Osteocyte (in vitro differentiated cells): Measurements from ENCODE around the gene EIPR1. TPM values are rescaled to one million over a fixed set of nuclear protein-coding genes. Genes with fewer than 3 reads are reported as not detected.

ENCODE experiments used
- DNase-seq: peaks from one replicate; pipeline ENCODE4 v3.0.0; 2021; ENCODE audit warnings: mixed read lengths; ENCODE audit not compliant: unreplicated experiment; ENCODE audit errors: extremely low spot score
- H3K27ac Mint-ChIP-seq: one replicate; pipeline ENCODE4 v1.8.0; 2021; ENCODE audit warnings: mild to moderate bottlenecking, mixed read lengths; ENCODE audit not compliant: unreplicated experiment
- H3K27me3 Mint-ChIP-seq: one replicate; pipeline ENCODE4 v1.8.0; 2021; ENCODE audit warnings: mixed read lengths; ENCODE audit not compliant: unreplicated experiment
- H3K36me3 Mint-ChIP-seq: one replicate; pipeline ENCODE4 v1.8.0; 2021; ENCODE audit warnings: mixed read lengths; ENCODE audit not compliant: unreplicated experiment
- H3K4me1 Mint-ChIP-seq: one replicate; pipeline ENCODE4 v1.8.0; 2021; ENCODE audit warnings: mixed read lengths; ENCODE audit not compliant: unreplicated experiment
- H3K4me3 Mint-ChIP-seq: one replicate; pipeline ENCODE4 v1.8.0; 2021; ENCODE audit warnings: mild to moderate bottlenecking, moderate library complexity, mixed read lengths; ENCODE audit not compliant: unreplicated experiment
- H3K9me3 Mint-ChIP-seq: one replicate; pipeline ENCODE4 v1.8.0; 2021; ENCODE audit warnings: mixed read lengths; ENCODE audit not compliant: unreplicated experiment
- CTCF ChIP-seq: fragments of 200-600 bp; sonication (generic); IDR thresholded peaks from 2 replicates; pipeline ENCODE4 v1.5.0; 2021; ENCODE audit warnings: antibody characterized with exemption, mild to moderate bottlenecking, moderate library complexity
- total RNA-seq: library from RNA; stranded (reverse); gene quantifications from 2 replicates; pipeline ENCODE4 v1.2.1, GENCODE V29; 2021

The EIPR1 gene
- total RNA-seq, 1 donor from 2014 or later: 19.9 TPM

- peaks cover 15% of the 10 kb centered on the region for H3K36me3 Mint-ChIP-seq
Measured at GRCh38 chr2:3325458-3326181, 52.0 kb downstream of the EIPR1 start.

GRCh38 chr2:3324404-3325281, 53.0 kb downstream of the EIPR1 start:
- no peak overlapping the region for H3K27ac Mint-ChIP-seq
- TF ChIP-seq CTCF: no peak
- DNase-seq: no peak
- no peaks in the 10 kb centered on the region for H3K9me3 Mint-ChIP-seq
- no peaks in the 10 kb centered on the region for H3K27me3 Mint-ChIP-seq
- H3K4me1 Mint-ChIP-seq: no peaks in the 10 kb centered on the region
- peaks cover 8% of the 10 kb centered on the region for H3K36me3 Mint-ChIP-seq
- no peak overlapping the region for H3K4me3 Mint-ChIP-seq

More at GRCh38 chr2:3325458-3326181, 52.0 kb downstream of the EIPR1 start:
- TF ChIP-seq CTCF: no peak
- no peak overlapping the region for H3K27ac Mint-ChIP-seq
- H3K4me1 Mint-ChIP-seq: no peaks in the 10 kb centered on the region
- H3K9me3 Mint-ChIP-seq: no peaks in the 10 kb centered on the region
- DNase-seq: no peak
- no peak overlapping the region for H3K4me3 Mint-ChIP-seq
- no peaks in the 10 kb centered on the region for H3K27me3 Mint-ChIP-seq

GRCh38 chr2:3324036-3324386, 53.6 kb downstream of the EIPR1 start:
- no peaks in the 10 kb centered on the region for H3K4me1 Mint-ChIP-seq
- TF ChIP-seq CTCF: no peak
- H3K4me3 Mint-ChIP-seq: no peak overlapping the region
- no peak overlapping the region for H3K27ac Mint-ChIP-seq
- no peaks in the 10 kb centered on the region for H3K9me3 Mint-ChIP-seq
- H3K27me3 Mint-ChIP-seq: no peaks in the 10 kb centered on the region
- H3K36me3 Mint-ChIP-seq: peaks cover 5% of the 10 kb centered on the region
- DNase-seq: no peak

GRCh38 chr2:3323360-3324035, 54.1 kb downstream of the EIPR1 start:
- Mint-ChIP-seq H3K36me3 (peaks cover 5% of the 10 kb centered on the region), H3K27ac (no peak overlapping the region), H3K27me3 (no peaks in the 10 kb centered on the region), H3K9me3 (no peaks in the 10 kb centered on the region), H3K4me3 (no peak overlapping the region), H3K4me1 (no peaks in the 10 kb centered on the region)
- no peak for TF ChIP-seq CTCF
- DNase-seq: no peak
